ENCODE measurements around the gene ZNF556.
"Not testable (repeated sequence)": the region's sequence is repeated elsewhere in the genome, so short reads cannot be mapped to it uniquely, and the experiment has no call there.

ZNF556 gene

GRCh38 chr19:2902590-2903218 lies 35.6 kb downstream of the ZNF556 start:
- TF ChIP-seq, protein P1, sequence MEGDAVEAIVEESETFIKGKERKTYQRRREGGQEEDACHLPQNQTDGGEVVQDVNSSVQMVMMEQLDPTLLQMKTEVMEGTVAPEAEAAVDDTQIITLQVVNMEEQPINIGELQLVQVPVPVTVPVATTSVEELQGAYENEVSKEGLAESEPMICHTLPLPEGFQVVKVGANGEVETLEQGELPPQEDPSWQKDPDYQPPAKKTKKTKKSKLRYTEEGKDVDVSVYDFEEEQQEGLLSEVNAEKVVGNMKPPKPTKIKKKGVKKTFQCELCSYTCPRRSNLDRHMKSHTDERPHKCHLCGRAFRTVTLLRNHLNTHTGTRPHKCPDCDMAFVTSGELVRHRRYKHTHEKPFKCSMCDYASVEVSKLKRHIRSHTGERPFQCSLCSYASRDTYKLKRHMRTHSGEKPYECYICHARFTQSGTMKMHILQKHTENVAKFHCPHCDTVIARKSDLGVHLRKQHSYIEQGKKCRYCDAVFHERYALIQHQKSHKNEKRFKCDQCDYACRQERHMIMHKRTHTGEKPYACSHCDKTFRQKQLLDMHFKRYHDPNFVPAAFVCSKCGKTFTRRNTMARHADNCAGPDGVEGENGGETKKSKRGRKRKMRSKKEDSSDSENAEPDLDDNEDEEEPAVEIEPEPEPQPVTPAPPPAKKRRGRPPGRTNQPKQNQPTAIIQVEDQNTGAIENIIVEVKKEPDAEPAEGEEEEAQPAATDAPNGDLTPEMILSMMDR (IDR thresholded peaks at IDR 0.05; ENCODE audit: poor library complexity, severe bottlenecking): no peak
- H3K9me3 ChIP-seq (ENCODE audit: severe bottlenecking): no peaks in the 10 kb centered on the region
- ATAC-seq (ENCODE audit: low read depth): no peak
- no peaks in the 10 kb centered on the region for H3K27me3 ChIP-seq (ENCODE audit: insufficient read depth, poor library complexity, severe bottlenecking)
- H3K4me3 ChIP-seq (ENCODE audit: severe bottlenecking): no peak overlapping the region
- peaks cover 7% of the 10 kb centered on the region for H3K36me3 ChIP-seq (ENCODE audit: low read depth)
- peaks cover under 1% of the 10 kb centered on the region for H3K4me1 ChIP-seq (ENCODE audit: insufficient read depth, poor library complexity, severe bottlenecking)
- H3K27ac ChIP-seq (ENCODE audit: poor library complexity, severe bottlenecking): no peak overlapping the region
- no peak for DNase-seq (ENCODE audit: low spot score)

DNA sequence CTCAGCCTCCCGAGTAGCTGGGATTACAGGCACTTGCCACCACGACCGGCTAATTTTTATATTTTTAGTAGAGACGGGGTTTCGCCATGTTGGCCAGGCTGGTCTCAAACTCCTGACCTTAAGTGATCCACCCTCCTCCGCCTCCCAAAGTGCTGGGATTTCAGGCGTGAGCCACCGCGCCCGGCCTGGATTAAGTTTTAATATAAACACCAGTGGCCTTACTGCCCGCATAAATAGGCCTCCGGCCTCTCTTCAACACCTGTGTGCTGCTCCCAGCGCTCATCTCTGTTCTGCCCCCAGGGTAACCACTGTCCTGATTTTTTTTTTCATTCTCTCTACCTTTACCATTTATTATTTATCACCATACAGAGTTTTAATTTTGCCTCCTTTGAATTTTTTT lies 36.2 kb downstream of the ZNF556 start:
- not testable (repeated sequence) for ATAC-seq (ENCODE audit: low read depth); H3K9me3 ChIP-seq (ENCODE audit: severe bottlenecking); H3K4me1 ChIP-seq (ENCODE audit: insufficient read depth, poor library complexity, severe bottlenecking); DNase-seq (ENCODE audit: low spot score); H3K27me3 ChIP-seq (ENCODE audit: insufficient read depth, poor library complexity, severe bottlenecking); H3K36me3 ChIP-seq (ENCODE audit: low read depth); H3K27ac ChIP-seq (ENCODE audit: poor library complexity, severe bottlenecking); H3K4me3 ChIP-seq (ENCODE audit: severe bottlenecking)

- no peak for DNase-seq (ENCODE audit: low spot score)
- no peak for ATAC-seq (ENCODE audit: low read depth)
- H3K36me3 ChIP-seq (ENCODE audit: low read depth): peaks cover 8% of the 10 kb centered on the region
- no peaks in the 10 kb centered on the region for H3K27me3 ChIP-seq (ENCODE audit: insufficient read depth, poor library complexity, severe bottlenecking)
- no peak overlapping the region for H3K27ac ChIP-seq (ENCODE audit: poor library complexity, severe bottlenecking)
- TF ChIP-seq, protein P1 (IDR thresholded peaks at IDR 0.05; ENCODE audit: poor library complexity, severe bottlenecking): no peak
- H3K9me3 ChIP-seq (ENCODE audit: severe bottlenecking): no peaks in the 10 kb centered on the region
- no peak overlapping the region for H3K4me3 ChIP-seq (ENCODE audit: severe bottlenecking)
- H3K4me1 ChIP-seq (ENCODE audit: insufficient read depth, poor library complexity, severe bottlenecking): peaks cover 11% of the 10 kb centered on the region
These were observed 38.9 kb downstream of the ZNF556 start for GRCh38 chr19:2905918-2906519.

DNA sequence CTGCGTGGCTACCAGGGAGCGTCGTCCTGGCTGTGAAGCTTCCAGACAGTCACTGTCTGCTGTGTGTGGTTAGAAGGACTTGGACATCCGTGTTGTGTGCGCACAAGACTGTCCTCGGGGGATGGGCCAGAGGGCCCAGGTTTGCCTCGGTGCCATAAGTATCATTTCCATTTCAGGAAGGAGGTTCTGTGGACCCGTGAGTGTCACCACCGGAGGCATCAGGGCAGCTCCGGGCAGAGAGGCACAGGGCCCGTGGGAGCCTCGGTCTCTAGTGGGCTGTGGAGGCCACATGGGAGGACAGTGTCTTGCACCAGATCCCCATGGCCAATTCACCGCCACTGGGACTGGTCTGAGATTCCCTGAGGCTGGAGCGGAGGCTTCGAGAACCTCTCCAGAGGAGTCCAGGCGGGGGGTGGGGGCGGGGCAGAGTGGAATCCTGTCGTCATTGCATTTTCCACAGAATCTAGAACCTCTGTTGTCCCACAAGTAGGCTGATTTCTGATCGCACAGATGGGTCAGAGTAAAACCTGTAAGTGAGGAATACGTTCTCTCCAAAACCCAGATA lies 39.6 kb downstream of the ZNF556 start:
- H3K4me1 ChIP-seq (ENCODE audit: insufficient read depth, poor library complexity, severe bottlenecking): peaks cover 11% of the 10 kb centered on the region
- no peaks in the 10 kb centered on the region for H3K27me3 ChIP-seq (ENCODE audit: insufficient read depth, poor library complexity, severe bottlenecking)
- no peaks in the 10 kb centered on the region for H3K9me3 ChIP-seq (ENCODE audit: severe bottlenecking)
- TF ChIP-seq, protein P1 (IDR thresholded peaks at IDR 0.05; ENCODE audit: poor library complexity, severe bottlenecking): no peak
- H3K27ac ChIP-seq (ENCODE audit: poor library complexity, severe bottlenecking): peak overlapping the region; percentile 80
- no peak overlapping the region for H3K4me3 ChIP-seq (ENCODE audit: severe bottlenecking)
- ATAC-seq (ENCODE audit: low read depth) (no peak), DNase-seq (ENCODE audit: low spot score) (no peak)
- peaks cover 11% of the 10 kb centered on the region for H3K36me3 ChIP-seq (ENCODE audit: low read depth)

DNA sequence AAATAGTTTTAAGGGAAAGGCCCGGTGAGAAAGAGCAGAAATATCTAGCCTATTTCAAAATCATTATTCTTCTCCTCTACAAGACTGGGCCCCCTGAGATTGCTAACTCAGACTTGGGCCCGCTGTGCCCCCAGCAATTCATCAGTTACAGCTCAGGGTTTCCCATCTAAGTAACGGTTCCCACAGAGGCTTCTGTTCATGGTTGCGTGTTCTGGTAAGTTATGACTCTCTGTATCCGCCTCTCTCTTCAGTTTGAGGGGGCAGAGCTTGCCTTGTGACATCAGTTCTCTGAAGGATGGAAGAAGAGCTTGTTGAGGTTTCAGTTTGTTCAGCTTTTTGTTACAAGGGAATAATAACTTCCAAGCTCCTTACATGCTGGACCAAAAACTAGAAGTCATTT lies 45.2 kb downstream of the ZNF556 start:
- no peak overlapping the region for H3K4me3 ChIP-seq (ENCODE audit: severe bottlenecking)
- H3K4me1 ChIP-seq (ENCODE audit: insufficient read depth, poor library complexity, severe bottlenecking): peaks cover 11% of the 10 kb centered on the region
- TF ChIP-seq, protein P1 (IDR thresholded peaks at IDR 0.05; ENCODE audit: poor library complexity, severe bottlenecking): no peak
- H3K36me3 ChIP-seq (ENCODE audit: low read depth): peaks cover 56% of the 10 kb centered on the region
- ATAC-seq (ENCODE audit: low read depth): no peak
- H3K27ac ChIP-seq (ENCODE audit: poor library complexity, severe bottlenecking): no peak overlapping the region
- DNase-seq (ENCODE audit: low spot score): no peak
- H3K9me3 ChIP-seq (ENCODE audit: severe bottlenecking): peaks cover 6% of the 10 kb centered on the region
- H3K27me3 ChIP-seq (ENCODE audit: insufficient read depth, poor library complexity, severe bottlenecking): no peaks in the 10 kb centered on the region

Data from RWPE2 (cell line).